ENCODE data around the gene GRID1. TPM values are rescaled to one million over a fixed set of nuclear protein-coding genes. Genes with fewer than 3 reads are reported as not detected.

GRID1 gene
- total and polyA plus RNA-seq, 2 experiments from 2014 or later: not detected

GRCh38 chr10:86329093-86329710, 37.4 kb downstream of the GRID1 start:
- Histone ChIP-seq H3K36me3 (ENCODE audit: low read depth) (no peaks in the 10 kb centered on the region), H3K4me3 (no peak overlapping the region), H3F3A (ENCODE audit: insufficient read depth) (no peaks in the 10 kb centered on the region), H3K27ac (no peak overlapping the region), H3K9me3 (ENCODE audit: low read depth) (no peaks in the 10 kb centered on the region), H3K27me3 (replicated peaks; ENCODE audit: insufficient read depth) (no peaks in the 10 kb centered on the region), H4K20me1 (ENCODE audit: insufficient read depth) (no peaks in the 10 kb centered on the region), H2AFZ (no peak overlapping the region), H3K4me2 (ENCODE audit: unreplicated experiment) (no peak overlapping the region), H3K79me2 (ENCODE audit: insufficient read depth) (no peaks in the 10 kb centered on the region), H3K9ac (no peak overlapping the region), H3K4me1 (ENCODE audit: insufficient read depth) (no peaks in the 10 kb centered on the region), H3K9me2 (ENCODE audit: insufficient read depth) (no peaks in the 10 kb centered on the region)
- no peak for DNase-seq
- 50% methylated on average over 7 of the region's 7 CpGs for WGBS, 2 experiments (ENCODE audit: low coverage in 1 of 2, low lambda C conversion rate in 2 of 2, missing lambda C conversion rate in 2 of 2)
- in situ Hi-C loops (cut with MboI): no loop called here
- TF ChIP-seq EZH2phosphoT487 (IDR thresholded peaks at IDR 0.05; ENCODE audit: insufficient read depth, low read depth): no peak
- TF ChIP-seq EZH2 (IDR thresholded peaks at IDR 0.05; ENCODE audit: insufficient read depth, poor library complexity, severe bottlenecking): no peak

- Histone ChIP-seq H3K4me2 (ENCODE audit: unreplicated experiment) (no peak overlapping the region), H3F3A (ENCODE audit: insufficient read depth) (no peaks in the 10 kb centered on the region), H3K27ac (no peak overlapping the region), H3K9me3 (ENCODE audit: low read depth) (no peaks in the 10 kb centered on the region), H2AFZ (no peak overlapping the region), H3K4me1 (ENCODE audit: insufficient read depth) (no peaks in the 10 kb centered on the region), H3K79me2 (ENCODE audit: insufficient read depth) (no peaks in the 10 kb centered on the region), H3K36me3 (ENCODE audit: low read depth) (no peaks in the 10 kb centered on the region), H4K20me1 (ENCODE audit: insufficient read depth) (no peaks in the 10 kb centered on the region), H3K9ac (no peak overlapping the region), H3K4me3 (no peak overlapping the region), H3K9me2 (ENCODE audit: insufficient read depth) (no peaks in the 10 kb centered on the region), H3K27me3 (replicated peaks; ENCODE audit: insufficient read depth) (no peaks in the 10 kb centered on the region)
- DNase-seq: no peak
- in situ Hi-C loops (cut with MboI): no loop called here
- WGBS, 2 experiments (ENCODE audit: low coverage in 1 of 2, low lambda C conversion rate in 2 of 2, missing lambda C conversion rate in 2 of 2): 45 to 47% methylated on average over 7 of the region's 7 CpGs
- TF ChIP-seq EZH2phosphoT487 (IDR thresholded peaks at IDR 0.05; ENCODE audit: insufficient read depth, low read depth) (no peak), EZH2 (IDR thresholded peaks at IDR 0.05; ENCODE audit: insufficient read depth, poor library complexity, severe bottlenecking) (no peak)
Observed at GRCh38 chr10:86327954-86328725, 38.5 kb downstream of the GRID1 start.

GRCh38 chr10:86325158-86325557, 41.4 kb downstream of the GRID1 start:
- in situ Hi-C loops (cut with MboI): no loop called here
- no peak for DNase-seq
- Histone ChIP-seq H3K27me3 (replicated peaks; ENCODE audit: insufficient read depth) (no peaks in the 10 kb centered on the region), H3F3A (ENCODE audit: insufficient read depth) (no peaks in the 10 kb centered on the region), H4K20me1 (ENCODE audit: insufficient read depth) (no peaks in the 10 kb centered on the region), H3K4me3 (no peak overlapping the region), H2AFZ (no peak overlapping the region), H3K27ac (no peak overlapping the region), H3K4me1 (ENCODE audit: insufficient read depth) (no peaks in the 10 kb centered on the region), H3K36me3 (ENCODE audit: low read depth) (no peaks in the 10 kb centered on the region), H3K9me2 (ENCODE audit: insufficient read depth) (no peaks in the 10 kb centered on the region), H3K9me3 (ENCODE audit: low read depth) (no peaks in the 10 kb centered on the region), H3K4me2 (ENCODE audit: unreplicated experiment) (no peak overlapping the region), H3K9ac (no peak overlapping the region), H3K79me2 (ENCODE audit: insufficient read depth) (no peaks in the 10 kb centered on the region)
- WGBS, 2 experiments (ENCODE audit: low coverage in 1 of 2, low lambda C conversion rate in 2 of 2, missing lambda C conversion rate in 2 of 2): 27 to 33% methylated on average over 5 of the region's 5 CpGs
- TF ChIP-seq EZH2 (IDR thresholded peaks at IDR 0.05; ENCODE audit: insufficient read depth, poor library complexity, severe bottlenecking) (no peak), EZH2phosphoT487 (IDR thresholded peaks at IDR 0.05; ENCODE audit: insufficient read depth, low read depth) (no peak)

- TF ChIP-seq EZH2 (IDR thresholded peaks at IDR 0.05; ENCODE audit: insufficient read depth, poor library complexity, severe bottlenecking) (no peak), EZH2phosphoT487 (IDR thresholded peaks at IDR 0.05; ENCODE audit: insufficient read depth, low read depth) (no peak)
- DNase-seq: no peak
- no peak overlapping the region for H3K9ac ChIP-seq
- in situ Hi-C loops (cut with MboI): no loop called here
- no peaks in the 10 kb centered on the region for H3K4me1 ChIP-seq (ENCODE audit: insufficient read depth)
- no peaks in the 10 kb centered on the region for H3F3A ChIP-seq (ENCODE audit: insufficient read depth)
- no peak overlapping the region for H3K4me3 ChIP-seq
- no peaks in the 10 kb centered on the region for H3K9me2 ChIP-seq (ENCODE audit: insufficient read depth)
- H3K27ac ChIP-seq: no peak overlapping the region
- WGBS, 2 experiments (ENCODE audit: low coverage in 1 of 2, low lambda C conversion rate in 2 of 2, missing lambda C conversion rate in 2 of 2): 41 to 43% methylated on average over 5 of the region's 5 CpGs
- H2AFZ ChIP-seq: no peak overlapping the region
- H3K9me3 ChIP-seq (ENCODE audit: low read depth): no peaks in the 10 kb centered on the region
- H3K4me2 ChIP-seq (ENCODE audit: unreplicated experiment): no peak overlapping the region
- H3K27me3 ChIP-seq (replicated peaks; ENCODE audit: insufficient read depth): no peaks in the 10 kb centered on the region
- H4K20me1 ChIP-seq (ENCODE audit: insufficient read depth): no peaks in the 10 kb centered on the region
- H3K79me2 ChIP-seq (ENCODE audit: insufficient read depth): no peaks in the 10 kb centered on the region
- H3K36me3 ChIP-seq (ENCODE audit: low read depth): no peaks in the 10 kb centered on the region
Observed at GRCh38 chr10:86321568-86321967, 45.0 kb downstream of the GRID1 start.
